HepG2 (cell line): Measurements from ENCODE around the gene SUPT4H1. TPM values are rescaled to one million over a fixed set of nuclear protein-coding genes. Genes with fewer than 3 reads are reported as not detected.

Experiments used
- CEBPZ ChIP-seq: IDR thresholded peaks from 2 replicates; pipeline ENCODE4 v1.6.1; 2012; ENCODE audit warnings: low read length, improper control_type of control experiment
- CHCHD3 ChIP-seq: sonication (generic); formaldehyde crosslinking; IDR thresholded peaks from 2 replicates; pipeline ENCODE4 v1.8.0; 2022; ENCODE audit warnings: mild to moderate bottlenecking, missing genetic modification reagents, moderate library complexity
- GLMP ChIP-seq: sonication (generic); formaldehyde crosslinking; IDR thresholded peaks from 2 replicates; pipeline ENCODE4 v1.9.0; 2021; ENCODE audit warnings: missing genetic modification reagents, mild to moderate bottlenecking, borderline replicate concordance
- IKZF5 ChIP-seq: IDR thresholded peaks from 2 replicates; pipeline ENCODE4 v1.6.1; 2018; ENCODE audit warnings: missing genetic modification reagents, mild to moderate bottlenecking, missing compliant biosample characterization
- SMAD9 ChIP-seq: sonication (generic); formaldehyde crosslinking; IDR thresholded peaks from 2 replicates; pipeline ENCODE4 v1.5.1; 2020; ENCODE audit warnings: mild to moderate bottlenecking, missing genetic modification reagents
- SMARCC2 ChIP-seq: fragments of 450-650 bp; IDR thresholded peaks from 2 replicates; pipeline ENCODE4 v1.6.1; 2017; ENCODE audit warnings: antibody characterized with exemption, mild to moderate bottlenecking
- ZFX ChIP-seq: sonication (generic); formaldehyde crosslinking; IDR thresholded peaks from 2 replicates; pipeline ENCODE4 v1.4.0; 2020; ENCODE audit warnings: mild to moderate bottlenecking, low read depth, missing genetic modification reagents, moderate library complexity
- ZNF451 ChIP-seq: sonication (generic); formaldehyde crosslinking; IDR thresholded peaks from 2 replicates; pipeline ENCODE4 v1.5.0; 2020; ENCODE audit warnings: mild to moderate bottlenecking, missing genetic modification reagents
- ZNF780A ChIP-seq: sonication (generic); formaldehyde crosslinking; IDR thresholded peaks from 2 replicates; pipeline ENCODE4 v1.8.0; 2022; ENCODE audit warnings: mild to moderate bottlenecking, missing genetic modification reagents, moderate library complexity
- ZNF800 ChIP-seq: sonication (generic); formaldehyde crosslinking; IDR thresholded peaks from 2 replicates; pipeline ENCODE4 v1.4.0; 2020; ENCODE audit warnings: missing genetic modification reagents
- ZSCAN21 ChIP-seq: sonication (generic); formaldehyde crosslinking; IDR thresholded peaks from 2 replicates; pipeline ENCODE4 v1.8.0; 2022; ENCODE audit warnings: mild to moderate bottlenecking, missing genetic modification reagents, moderate library complexity, borderline replicate concordance
- polyA plus RNA-seq, 8 experiments: library from polyadenylated mRNA; depleted of rRNA in 3 of 8; stranded (reverse) in 7 of 8; unstranded in 1 of 8; fragments of >200 nt; fragmentation: Illumina TruSeq in 4 of 8; extraction: Trizol in 4 of 8; gene quantifications; 2 replicates each; pipeline versions ENCODE4 v1.2.1 to v1.2.3, GENCODE V29; 2011 to 2016; ENCODE audit warnings: low read depth in 4 of 8, missing spikeins in 1 of 8, mixed read lengths in 1 of 8; ENCODE audit not compliant: insufficient read depth in 1 of 8
- total RNA-seq, 5 experiments: library from RNA; depleted of rRNA; stranded (reverse); fragments of >200 nt; fragmentation: Illumina TruSeq; extraction: Trizol; gene quantifications; 2 replicates each; pipeline ENCODE4 v1.2.3, GENCODE V29; 2016; ENCODE audit warnings: low read depth in 1 of 5
- TF ChIP-seq, protein P1 (sequence below): sonication (generic); formaldehyde crosslinking; IDR thresholded peaks from 2 replicates; pipeline ENCODE4 v1.4.0; 2020; ENCODE audit warnings: mild to moderate bottlenecking, missing genetic modification reagents, borderline replicate concordance
- TF ChIP-seq, protein P2 (sequence below): sonication (generic); formaldehyde crosslinking; IDR thresholded peaks from 2 replicates; pipeline ENCODE4 v1.8.0; 2022; ENCODE audit warnings: mild to moderate bottlenecking, missing genetic modification reagents, borderline replicate concordance

The SUPT4H1 gene
- total and polyA plus RNA-seq, 2 of the 13 experiments (the other 11 are each of a cell fraction or from before 2014, with no cell fraction given), result 155 to 244 TPM

DNA sequence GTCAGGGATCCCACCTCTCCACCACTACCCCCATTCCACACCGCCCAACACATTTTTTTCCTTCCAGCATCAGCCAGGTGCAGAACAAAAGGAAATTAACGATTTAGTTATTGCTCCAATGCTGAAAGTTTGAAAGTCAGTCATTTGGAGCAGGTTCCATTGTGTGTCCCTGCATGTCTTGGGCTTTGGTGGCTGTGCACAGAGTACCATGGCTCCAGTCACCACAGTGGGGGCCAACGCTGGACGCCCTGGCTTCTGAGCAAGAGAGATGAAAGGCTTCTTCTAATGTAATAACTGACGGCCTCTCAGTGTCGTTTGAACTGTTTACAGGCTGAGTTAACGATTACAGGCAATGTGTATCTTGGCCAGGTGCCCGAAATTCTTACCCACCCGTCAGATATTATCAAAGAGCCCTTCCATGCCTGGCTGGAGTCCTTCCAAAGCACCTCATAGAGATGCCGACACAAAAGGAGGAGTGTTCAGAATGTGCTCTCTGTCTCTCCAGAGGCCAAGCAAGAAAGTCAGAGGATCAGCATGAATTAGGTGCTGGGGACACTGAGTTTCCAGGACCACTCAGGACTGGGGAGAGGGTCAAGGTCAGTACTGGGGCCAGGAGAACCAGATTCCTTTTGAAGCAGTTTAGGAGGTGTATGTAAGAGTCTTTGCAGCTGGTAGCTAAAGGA lies 39.4 kb upstream of the SUPT4H1 start (continued):
- TF ChIP-seq ZNF800 (CRISPR knock-in tag) (peak; percentile 92; the same call in 1 of the 2 replicates), CHCHD3 (CRISPR knock-in tag) (no peak), ZSCAN21 (CRISPR knock-in tag) (peak; percentile 94), ZNF451 (CRISPR knock-in tag) (peak; percentile 52; the same call in 1 of the 2 replicates), SMARCC2 (peak; percentile 80; the same call in 1 of the 2 replicates), GLMP (CRISPR knock-in tag) (no peak), ZFX (CRISPR knock-in tag) (peak; percentile 73), SMAD9 (CRISPR knock-in tag) (no peak), CEBPZ (no peak), ZNF780A (CRISPR knock-in tag) (peak; percentile 81; the same call in 1 of the 2 replicates), IKZF5 (peak; percentile 99)
- TF ChIP-seq, protein P1, sequence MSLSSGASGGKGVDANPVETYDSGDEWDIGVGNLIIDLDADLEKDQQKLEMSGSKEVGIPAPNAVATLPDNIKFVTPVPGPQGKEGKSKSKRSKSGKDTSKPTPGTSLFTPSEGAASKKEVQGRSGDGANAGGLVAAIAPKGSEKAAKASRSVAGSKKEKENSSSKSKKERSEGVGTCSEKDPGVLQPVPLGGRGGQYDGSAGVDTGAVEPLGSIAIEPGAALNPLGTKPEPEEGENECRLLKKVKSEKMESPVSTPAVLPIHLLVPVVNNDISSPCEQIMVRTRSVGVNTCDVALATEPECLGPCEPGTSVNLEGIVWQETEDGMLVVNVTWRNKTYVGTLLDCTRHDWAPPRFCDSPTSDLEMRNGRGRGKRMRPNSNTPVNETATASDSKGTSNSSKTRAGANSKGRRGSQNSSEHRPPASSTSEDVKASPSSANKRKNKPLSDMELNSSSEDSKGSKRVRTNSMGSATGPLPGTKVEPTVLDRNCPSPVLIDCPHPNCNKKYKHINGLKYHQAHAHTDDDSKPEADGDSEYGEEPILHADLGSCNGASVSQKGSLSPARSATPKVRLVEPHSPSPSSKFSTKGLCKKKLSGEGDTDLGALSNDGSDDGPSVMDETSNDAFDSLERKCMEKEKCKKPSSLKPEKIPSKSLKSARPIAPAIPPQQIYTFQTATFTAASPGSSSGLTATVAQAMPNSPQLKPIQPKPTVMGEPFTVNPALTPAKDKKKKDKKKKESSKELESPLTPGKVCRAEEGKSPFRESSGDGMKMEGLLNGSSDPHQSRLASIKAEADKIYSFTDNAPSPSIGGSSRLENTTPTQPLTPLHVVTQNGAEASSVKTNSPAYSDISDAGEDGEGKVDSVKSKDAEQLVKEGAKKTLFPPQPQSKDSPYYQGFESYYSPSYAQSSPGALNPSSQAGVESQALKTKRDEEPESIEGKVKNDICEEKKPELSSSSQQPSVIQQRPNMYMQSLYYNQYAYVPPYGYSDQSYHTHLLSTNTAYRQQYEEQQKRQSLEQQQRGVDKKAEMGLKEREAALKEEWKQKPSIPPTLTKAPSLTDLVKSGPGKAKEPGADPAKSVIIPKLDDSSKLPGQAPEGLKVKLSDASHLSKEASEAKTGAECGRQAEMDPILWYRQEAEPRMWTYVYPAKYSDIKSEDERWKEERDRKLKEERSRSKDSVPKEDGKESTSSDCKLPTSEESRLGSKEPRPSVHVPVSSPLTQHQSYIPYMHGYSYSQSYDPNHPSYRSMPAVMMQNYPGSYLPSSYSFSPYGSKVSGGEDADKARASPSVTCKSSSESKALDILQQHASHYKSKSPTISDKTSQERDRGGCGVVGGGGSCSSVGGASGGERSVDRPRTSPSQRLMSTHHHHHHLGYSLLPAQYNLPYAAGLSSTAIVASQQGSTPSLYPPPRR (CRISPR knock-in tag), result peak; percentile 99
- TF ChIP-seq, protein P2, sequence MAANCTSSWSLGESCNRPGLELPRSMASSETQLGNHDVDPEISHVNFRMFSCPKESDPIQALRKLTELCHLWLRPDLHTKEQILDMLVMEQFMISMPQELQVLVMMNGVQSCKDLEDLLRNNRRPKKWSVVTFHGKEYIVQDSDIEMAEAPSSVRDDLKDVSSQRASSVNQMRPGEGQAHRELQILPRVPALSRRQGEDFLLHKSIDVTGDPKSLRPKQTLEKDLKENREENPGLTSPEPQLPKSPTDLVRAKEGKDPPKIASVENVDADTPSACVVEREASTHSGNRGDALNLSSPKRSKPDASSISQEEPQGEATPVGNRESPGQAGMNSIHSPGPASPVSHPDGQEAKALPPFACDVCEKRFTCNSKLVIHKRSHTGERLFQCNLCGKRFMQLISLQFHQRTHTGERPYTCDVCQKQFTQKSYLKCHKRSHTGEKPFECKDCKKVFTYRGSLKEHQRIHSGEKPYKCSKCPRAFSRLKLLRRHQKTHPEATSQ (CRISPR knock-in tag), result no peak; the same call in 1 of the 2 replicates
